HEK293T (cell line): ENCODE data around the gene DNAH9.

ENCODE experiments used
- CTCF ChIA-PET: fragments of 350-600 bp; formaldehyde crosslinking; extraction: SDS; loops from one replicate; lab custom pipeline; 2021; ENCODE audit warnings: antibody characterized with exemption, inconsistent platforms; lab: Yijun Ruan, JAX
- POLR2A ChIA-PET: fragments of 350-600 bp; formaldehyde crosslinking; extraction: SDS; loops from one replicate; lab custom pipeline; 2020; ENCODE audit warnings: antibody characterized with exemption, inconsistent platforms; lab: Yijun Ruan, JAX
- DNase-seq: peaks from one replicate; pipeline ENCODE4 v3.0.0; 2012; ENCODE audit warnings: mixed read lengths; ENCODE audit errors: extremely low spot score
- ARNT ChIP-seq: fragments of 450-650 bp; IDR thresholded peaks from 2 replicates; pipeline ENCODE4 v1.6.1; 2017; ENCODE audit warnings: mild to moderate bottlenecking
- BHLHE40 ChIP-seq: fragments of 450-650 bp; IDR thresholded peaks from 2 replicates; pipeline ENCODE4 v1.6.1; 2016; ENCODE audit warnings: mild to moderate bottlenecking, moderate library complexity, borderline replicate concordance
- CTBP1 ChIP-seq: fragments of 450-650 bp; IDR thresholded peaks from 2 replicates; pipeline ENCODE4 v1.6.1; 2016; ENCODE audit warnings: borderline replicate concordance
- ELF4 ChIP-seq: fragments of 450-650 bp; IDR thresholded peaks from 2 replicates; pipeline ENCODE4 v1.6.1; 2017; ENCODE audit warnings: antibody characterized with exemption
- FOXA1 ChIP-seq: fragments of 450-650 bp; IDR thresholded peaks from 2 replicates; pipeline ENCODE4 v1.6.1; 2016; ENCODE audit warnings: mild to moderate bottlenecking
- FOXK2 ChIP-seq: fragments of 450-650 bp; IDR thresholded peaks from 2 replicates; pipeline ENCODE4 v1.6.1; 2016; ENCODE audit warnings: mild to moderate bottlenecking
- FOXM1 ChIP-seq: fragments of 450-650 bp; IDR thresholded peaks from 2 replicates; pipeline ENCODE4 v1.6.1; 2017; ENCODE audit warnings: mild to moderate bottlenecking, borderline replicate concordance
- HDGF ChIP-seq: fragments of 450-650 bp; IDR thresholded peaks from 2 replicates; pipeline ENCODE4 v1.6.1; 2017; ENCODE audit warnings: antibody characterized with exemption, borderline replicate concordance
- L3MBTL2 ChIP-seq: fragments of 450-650 bp; conservative IDR thresholded peaks from 2 replicates; pipeline ENCODE4 v1.6.1; 2016; ENCODE audit warnings: mild to moderate bottlenecking
- LEF1 ChIP-seq: fragments of 450-650 bp; IDR thresholded peaks from 2 replicates; pipeline ENCODE4 v1.6.1; 2017; ENCODE audit warnings: mild to moderate bottlenecking, borderline replicate concordance
- NFRKB ChIP-seq: fragments of 450-650 bp; IDR thresholded peaks from 2 replicates; pipeline ENCODE4 v1.6.1; 2016; ENCODE audit warnings: mild to moderate bottlenecking, moderate library complexity
- PKNOX1 ChIP-seq: fragments of 450-650 bp; IDR thresholded peaks from 2 replicates; pipeline ENCODE4 v1.6.1; 2016
- SP1 ChIP-seq: fragments of 450-650 bp; IDR thresholded peaks from 2 replicates; pipeline ENCODE4 v1.6.1; 2017
- SUZ12 ChIP-seq: fragments of 450-650 bp; IDR thresholded peaks from 2 replicates; pipeline ENCODE4 v1.6.1; 2016; ENCODE audit warnings: mild to moderate bottlenecking
- TARDBP ChIP-seq: fragments of 450-650 bp; IDR thresholded peaks from 2 replicates; pipeline ENCODE4 v1.6.1; 2016
- ZNF384 ChIP-seq: fragments of 450-650 bp; IDR thresholded peaks from 2 replicates; pipeline ENCODE4 v1.6.1; 2016

DNAH9 gene

DNA sequence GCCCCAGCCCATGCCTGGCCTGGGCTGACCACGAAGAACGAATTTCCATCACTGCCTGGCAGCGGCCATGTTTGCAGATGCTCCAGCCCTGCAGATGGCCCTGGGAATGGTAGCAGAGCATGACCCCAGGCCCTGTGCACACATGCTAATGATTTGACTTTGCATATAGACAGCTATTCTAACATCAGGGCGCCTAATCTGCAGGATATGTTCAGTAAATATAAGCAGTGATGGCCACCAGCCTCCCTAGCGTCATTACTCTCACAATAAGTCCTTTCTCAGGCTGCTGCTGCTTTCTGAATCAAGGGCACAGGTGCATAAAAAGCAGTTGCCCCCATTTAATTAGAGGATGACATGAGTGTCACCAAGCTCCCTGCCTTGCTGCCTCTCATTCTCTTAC lies 24.2 kb downstream of the DNAH9 start:
- POLR2A ChIA-PET: no interaction called here
- TF ChIP-seq LEF1: no peak
- TF ChIP-seq SP1: no peak
- no peak for TF ChIP-seq ZNF384
- TF ChIP-seq HDGF: no peak
- no peak for TF ChIP-seq TARDBP
- TF ChIP-seq SUZ12: no peak
- no peak for TF ChIP-seq ARNT
- TF ChIP-seq ELF4: no peak
- no peak for TF ChIP-seq BHLHE40
- TF ChIP-seq PKNOX1: no peak
- no peak for TF ChIP-seq CTBP1
- no peak for TF ChIP-seq FOXA1
- TF ChIP-seq FOXM1: no peak
- TF ChIP-seq L3MBTL2: no peak
- no peak for TF ChIP-seq FOXK2
- no peak for TF ChIP-seq NFRKB
- DNase-seq: no peak
- CTCF ChIA-PET: no interaction called here

GRCh38 chr17:11624976-11625375 lies 26.7 kb downstream of the DNAH9 start:
- no peak for DNase-seq
- CTCF ChIA-PET: no interaction called here

GRCh38 chr17:11625878-11626277 lies 27.6 kb downstream of the DNAH9 start:
- TF ChIP-seq NFRKB (no peak), FOXA1 (no peak), ZNF384 (no peak), SUZ12 (no peak), BHLHE40 (no peak), L3MBTL2 (no peak), TARDBP (no peak), LEF1 (no peak), SP1 (no peak), HDGF (no peak), FOXM1 (no peak)
- no peak for DNase-seq
- ChIA-PET POLR2A (no interaction called here), CTCF (no interaction called here)

More at GRCh38 chr17:11624976-11625375, 26.7 kb downstream of the DNAH9 start:
- TF ChIP-seq FOXA1: no peak
- TF ChIP-seq FOXK2: no peak
- no peak for TF ChIP-seq L3MBTL2
- TF ChIP-seq NFRKB: no peak
- no peak for TF ChIP-seq SUZ12
- no peak for TF ChIP-seq HDGF
- no peak for TF ChIP-seq BHLHE40
- TF ChIP-seq TARDBP: no peak
- TF ChIP-seq SP1: no peak
- no peak for TF ChIP-seq ELF4
- POLR2A ChIA-PET: no interaction called here

- ChIA-PET POLR2A (no interaction called here), CTCF (no interaction called here)
- TF ChIP-seq HDGF (no peak), PKNOX1 (no peak), FOXK2 (no peak), FOXM1 (no peak), L3MBTL2 (no peak), NFRKB (no peak), SP1 (no peak), TARDBP (no peak), LEF1 (no peak), ZNF384 (no peak), FOXA1 (no peak), BHLHE40 (no peak), SUZ12 (no peak), CTBP1 (no peak), ARNT (no peak)
- no peak for DNase-seq
Measured at GRCh38 chr17:11627301-11627940, 29.2 kb downstream of the DNAH9 start.

DNA sequence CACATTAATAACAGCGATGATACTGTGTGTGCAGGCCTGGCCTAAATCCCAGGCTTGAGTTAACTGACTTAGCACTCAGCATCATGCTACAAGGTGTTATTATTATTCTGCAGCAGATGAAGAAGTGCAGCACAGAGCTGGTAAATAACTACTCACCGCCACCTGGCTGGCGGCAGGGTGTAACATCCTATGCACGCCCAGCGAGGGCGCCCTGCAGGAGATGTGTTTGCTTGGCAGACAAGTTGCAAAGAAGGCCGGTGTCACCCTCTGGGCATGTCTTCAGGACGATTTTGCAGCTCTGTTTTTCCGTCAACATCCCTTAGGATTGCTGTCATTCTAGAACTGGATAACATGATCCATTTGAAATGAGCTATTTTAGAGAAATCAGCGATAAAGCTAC lies 30.1 kb downstream of the DNAH9 start:
- CTCF ChIA-PET: interaction anchor here (1.1 kb wide), 1 partner anchor 16 kb away, joined by 5 read pairs; no protein-coding TSS in a partner anchor
- POLR2A ChIA-PET: no interaction called here
- DNase-seq: peak; percentile 12
- no peak for TF ChIP-seq CTBP1
- TF ChIP-seq BHLHE40: no peak
- TF ChIP-seq SUZ12: no peak
- no peak for TF ChIP-seq FOXK2
- TF ChIP-seq FOXA1: no peak
- TF ChIP-seq ELF4: no peak
- no peak for TF ChIP-seq ZNF384
- no peak for TF ChIP-seq HDGF
- no peak for TF ChIP-seq TARDBP
- TF ChIP-seq LEF1: no peak
- no peak for TF ChIP-seq NFRKB
- no peak for TF ChIP-seq SP1
- TF ChIP-seq L3MBTL2: no peak

GRCh38 chr17:11628831-11629230 lies 30.6 kb downstream of the DNAH9 start:
- ChIA-PET POLR2A (no interaction called here), CTCF (interaction anchor here (1.1 kb wide), 1 partner anchor 15 kb away, joined by 5 read pairs; no protein-coding TSS in a partner anchor)
- TF ChIP-seq TARDBP: no peak
- no peak for TF ChIP-seq BHLHE40
- TF ChIP-seq SP1: no peak
- no peak for TF ChIP-seq ARNT
- TF ChIP-seq FOXA1: no peak
- no peak for TF ChIP-seq CTBP1
- TF ChIP-seq PKNOX1: no peak
- TF ChIP-seq L3MBTL2: no peak
- no peak for TF ChIP-seq HDGF
- TF ChIP-seq FOXK2: no peak
- TF ChIP-seq LEF1: no peak
- no peak for TF ChIP-seq FOXM1
- TF ChIP-seq NFRKB: no peak
- TF ChIP-seq SUZ12: no peak

More at GRCh38 chr17:11628831-11629230, 30.6 kb downstream of the DNAH9 start:
- DNase-seq: no peak
